GM23338 (cell line): ENCODE data around the gene CSNK1A1L. TPM values are rescaled to one million over a fixed set of nuclear protein-coding genes. Genes with fewer than 3 reads are reported as not detected.

ENCODE experiments used
- ATAC-seq: fragments of 200-7000 bp; cut with Tn5 transposase; 3 replicates; pipeline ENCODE4 v1.9.1; 2020
- DNase-seq: peaks from one replicate; pipeline ENCODE4 v3.0.0-alpha.2; 2015; ENCODE audit warnings: low spot score
- H2AFZ ChIP-seq: fragments of 200-600 bp; sonication (generic); 2 replicates; pipeline ENCODE4 v1.8.0; 2016; ENCODE audit warnings: antibody characterized with exemption, mild to moderate bottlenecking, moderate library complexity
- H3F3A ChIP-seq: fragments of 200-600 bp; sonication (generic); replicated peaks from 2 replicates; pipeline ENCODE4 v1.8.0; 2017; ENCODE audit warnings: antibody characterized with exemption, mixed run types, low read depth
- H3K27ac ChIP-seq: fragments of 200-600 bp; sonication (generic); 2 replicates; pipeline ENCODE4 v1.6.1; 2016; ENCODE audit warnings: low read depth
- H3K27me3 ChIP-seq: fragments of 200-600 bp; sonication (generic); 2 replicates; pipeline ENCODE4 v1.8.0; 2016; ENCODE audit warnings: mild to moderate bottlenecking, mixed run types, moderate library complexity; ENCODE audit not compliant: insufficient read depth
- H3K36me3 ChIP-seq: fragments of 200-600 bp; sonication (generic); 2 replicates; pipeline ENCODE4 v1.8.0; 2016; ENCODE audit warnings: mild to moderate bottlenecking; ENCODE audit not compliant: insufficient read depth
- H3K4me1 ChIP-seq: fragments of 200-600 bp; sonication (generic); 2 replicates; pipeline ENCODE4 v1.8.0; 2016; ENCODE audit warnings: mild to moderate bottlenecking, moderate library complexity; ENCODE audit not compliant: insufficient read depth
- H3K4me2 ChIP-seq: fragments of 200-600 bp; sonication (generic); 2 replicates; pipeline ENCODE4 v1.7.1; 2017; ENCODE audit warnings: mixed run types
- H3K4me3 ChIP-seq: fragments of 200-600 bp; sonication (generic); 2 replicates; pipeline ENCODE4 v1.6.1; 2016; ENCODE audit warnings: mixed run types
- H3K79me2 ChIP-seq: fragments of 200-600 bp; sonication (generic); replicated peaks from 2 replicates; pipeline ENCODE4 v1.8.0; 2017; ENCODE audit warnings: mild to moderate bottlenecking; ENCODE audit not compliant: insufficient read depth
- H3K9me2 ChIP-seq: fragments of 200-600 bp; sonication (generic); 2 replicates; pipeline ENCODE4 v1.8.0; 2017; ENCODE audit not compliant: insufficient read depth
- H4K20me1 ChIP-seq: fragments of 200-600 bp; sonication (generic); replicated peaks from 2 replicates; pipeline ENCODE4 v1.8.0; 2017; ENCODE audit warnings: mild to moderate bottlenecking; ENCODE audit not compliant: insufficient read depth
- H3K27ac Mint-ChIP-seq: 2 replicates; pipeline ENCODE4 v1.8.0; 2020; ENCODE audit warnings: inconsistent platforms, mild to moderate bottlenecking, moderate library complexity, mixed read lengths
- H3K27me3 Mint-ChIP-seq: 3 replicates; pipeline ENCODE4 v1.8.0; 2022; ENCODE audit warnings: low read depth, mild to moderate bottlenecking, moderate library complexity, mixed read lengths, inconsistent platforms; ENCODE audit not compliant: insufficient read depth, poor library complexity
- H3K36me3 Mint-ChIP-seq: 3 replicates; pipeline ENCODE4 v1.8.0; 2021; ENCODE audit warnings: low read depth, mild to moderate bottlenecking, inconsistent platforms, moderate library complexity, mixed read lengths
- H3K4me1 Mint-ChIP-seq: 3 replicates; pipeline ENCODE4 v1.8.0; 2020; ENCODE audit warnings: mild to moderate bottlenecking, inconsistent platforms, mixed read lengths
- H3K4me3 Mint-ChIP-seq: 3 replicates; pipeline ENCODE4 v1.8.0; 2021; ENCODE audit warnings: moderate library complexity, mild to moderate bottlenecking, inconsistent platforms, mixed read lengths
- H3K9me3 Mint-ChIP-seq: 3 replicates; pipeline ENCODE4 v1.8.0; 2020; ENCODE audit warnings: moderate library complexity, mild to moderate bottlenecking, inconsistent platforms, mixed read lengths
- CREB1 ChIP-seq: fragments of 250-450 bp; sonication (Bioruptor Pico); IDR thresholded peaks from 2 replicates; pipeline ENCODE4 v1.5.0; 2020; ENCODE audit warnings: low read depth, mild to moderate bottlenecking, moderate library complexity
- CTCF ChIP-seq, 2 experiments: fragments of 200-600 bp in 1 of 2; sonication (generic) in 1 of 2; conservative IDR thresholded peaks; 2 replicates each; pipeline versions ENCODE4 v1.5.1 to v1.6.1; 2016 to 2017; ENCODE audit warnings: antibody characterized with exemption in 2 of 2, low read depth in 2 of 2, mild to moderate bottlenecking in 2 of 2, moderate library complexity in 1 of 2
- ETS1 ChIP-seq: IDR thresholded peaks from 2 replicates; pipeline ENCODE4 v1.6.1; 2016; ENCODE audit warnings: antibody characterized with exemption
- EZH2 ChIP-seq: fragments of 200-600 bp; sonication (generic); IDR thresholded peaks from one replicate; pipeline ENCODE4 v1.8.0; 2017; ENCODE audit warnings: antibody characterized with exemption, mild to moderate bottlenecking, low read depth; ENCODE audit not compliant: unreplicated experiment
- JUNB ChIP-seq: IDR thresholded peaks from one replicate; pipeline ENCODE4 v1.6.1; 2016; ENCODE audit warnings: antibody characterized with exemption; ENCODE audit not compliant: unreplicated experiment
- NANOG ChIP-seq: IDR thresholded peaks from 2 replicates; pipeline ENCODE4 v1.6.1; 2016; ENCODE audit warnings: antibody characterized with exemption, borderline replicate concordance
- POLR2AphosphoS5 ChIP-seq: IDR thresholded peaks from 2 replicates; pipeline ENCODE4 v1.6.1; 2016; ENCODE audit warnings: antibody characterized with exemption, low read depth
- ZNF114 ChIP-seq: fragments of 250-450 bp; sonication (Bioruptor Pico); IDR thresholded peaks from 2 replicates; pipeline ENCODE4 v1.5.0; 2020; ENCODE audit warnings: mild to moderate bottlenecking, moderate library complexity
- ZNF331 ChIP-seq: fragments of 250-450 bp; sonication (Bioruptor Pico); IDR thresholded peaks from 2 replicates; pipeline ENCODE4 v1.5.0; 2020; ENCODE audit warnings: low read depth, mild to moderate bottlenecking, moderate library complexity
- ZNF462 ChIP-seq: fragments of 250-450 bp; sonication (Bioruptor Pico); IDR thresholded peaks from 2 replicates; pipeline ENCODE4 v1.5.0; 2020; ENCODE audit warnings: mild to moderate bottlenecking, moderate library complexity
- polyA plus RNA-seq: library from polyadenylated mRNA; unstranded; fragments of >200 nt; fragmentation: Nextera tagmentation; extraction: Ambion mirVana; gene quantifications from 2 replicates; pipeline ENCODE4 v1.2.1, GENCODE V29; 2016
- total RNA-seq: library from RNA; depleted of rRNA; stranded (reverse); fragments of >200 nt; shearing (Covaris generic); gene quantifications from 2 replicates; pipeline ENCODE4 v1.2.3, GENCODE V29; 2014

The CSNK1A1L gene
- total and polyA plus RNA-seq, 2 experiments from 2014 or later: not detected

- Histone ChIP-seq H3K4me3 (no peak overlapping the region), H3K9me2 (no peaks in the 10 kb centered on the region), H2AFZ (no peak overlapping the region), H3K27me3 (no peaks in the 10 kb centered on the region), H3K79me2 (no peaks in the 10 kb centered on the region), H3K27ac (no peak overlapping the region), H3F3A (no peaks in the 10 kb centered on the region), H3K4me1 (no peaks in the 10 kb centered on the region), H4K20me1 (no peaks in the 10 kb centered on the region), H3K4me2 (no peak overlapping the region), H3K36me3 (no peaks in the 10 kb centered on the region)
- H3K4me3 Mint-ChIP-seq: no peak overlapping the region
- H3K36me3 Mint-ChIP-seq: no peaks in the 10 kb centered on the region
- no peaks in the 10 kb centered on the region for H3K9me3 Mint-ChIP-seq
- no peak for DNase-seq
- no peaks in the 10 kb centered on the region for H3K27me3 Mint-ChIP-seq
- ATAC-seq: no peak
- H3K27ac Mint-ChIP-seq: no peak overlapping the region
- TF ChIP-seq JUNB: no peak
- no peak for TF ChIP-seq POLR2AphosphoS5
- no peak for TF ChIP-seq ZNF462 (CRISPR knock-in tag)
- TF ChIP-seq NANOG: no peak
- no peak for TF ChIP-seq CTCF (conservative IDR thresholded peaks at IDR 0.05; ENCODE audit: low read depth in 2 of 2)
- no peak for TF ChIP-seq ZNF114
- no peak for TF ChIP-seq ZNF331 (CRISPR knock-in tag)
- no peak for TF ChIP-seq CREB1
- no peak for TF ChIP-seq ETS1
- TF ChIP-seq EZH2: no peak
- peaks cover 2% of the 10 kb centered on the region; the same call in 1 of the 3 replicates for H3K4me1 Mint-ChIP-seq
These were observed 17.9 kb upstream of the CSNK1A1L start for GRCh38 chr13:37123337-37123736.
